GM19463 (cell line): ENCODE results near the gene FAM20C.
"Not testable (repeated sequence)": the region's sequence is repeated elsewhere in the genome, so short reads cannot be mapped to it uniquely, and the experiment has no call there.

ENCODE experiments used
- ATAC-seq: cut with Tn5 transposase; IDR thresholded peaks from one replicate; pipeline ENCODE4 v1.9.1; 2021; ENCODE audit warnings: mild to moderate bottlenecking, moderate library complexity; ENCODE audit not compliant: unreplicated experiment

Gene FAM20C

DNA sequence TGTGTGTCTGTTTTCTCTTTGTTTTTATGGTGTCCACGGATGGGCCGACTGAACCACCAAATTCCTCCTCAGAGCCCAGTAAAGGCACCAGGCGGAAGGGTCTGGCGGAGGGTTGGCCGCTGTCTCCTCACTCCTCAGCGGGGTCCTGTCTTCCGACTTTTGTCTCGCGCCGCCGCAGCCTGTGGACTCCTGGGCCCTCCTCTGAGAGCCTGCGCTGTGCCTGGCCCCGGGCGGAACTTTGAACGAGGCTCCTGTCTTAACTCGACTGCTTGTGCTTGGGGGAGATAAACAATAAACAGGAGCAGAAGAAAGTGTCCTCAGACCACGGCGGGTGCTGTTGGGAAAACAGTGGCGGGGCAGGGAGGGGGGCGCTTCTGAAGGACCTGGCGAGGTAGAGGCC lies 2.2 kb upstream of the FAM20C start:
- ATAC-seq: no peak

DNA sequence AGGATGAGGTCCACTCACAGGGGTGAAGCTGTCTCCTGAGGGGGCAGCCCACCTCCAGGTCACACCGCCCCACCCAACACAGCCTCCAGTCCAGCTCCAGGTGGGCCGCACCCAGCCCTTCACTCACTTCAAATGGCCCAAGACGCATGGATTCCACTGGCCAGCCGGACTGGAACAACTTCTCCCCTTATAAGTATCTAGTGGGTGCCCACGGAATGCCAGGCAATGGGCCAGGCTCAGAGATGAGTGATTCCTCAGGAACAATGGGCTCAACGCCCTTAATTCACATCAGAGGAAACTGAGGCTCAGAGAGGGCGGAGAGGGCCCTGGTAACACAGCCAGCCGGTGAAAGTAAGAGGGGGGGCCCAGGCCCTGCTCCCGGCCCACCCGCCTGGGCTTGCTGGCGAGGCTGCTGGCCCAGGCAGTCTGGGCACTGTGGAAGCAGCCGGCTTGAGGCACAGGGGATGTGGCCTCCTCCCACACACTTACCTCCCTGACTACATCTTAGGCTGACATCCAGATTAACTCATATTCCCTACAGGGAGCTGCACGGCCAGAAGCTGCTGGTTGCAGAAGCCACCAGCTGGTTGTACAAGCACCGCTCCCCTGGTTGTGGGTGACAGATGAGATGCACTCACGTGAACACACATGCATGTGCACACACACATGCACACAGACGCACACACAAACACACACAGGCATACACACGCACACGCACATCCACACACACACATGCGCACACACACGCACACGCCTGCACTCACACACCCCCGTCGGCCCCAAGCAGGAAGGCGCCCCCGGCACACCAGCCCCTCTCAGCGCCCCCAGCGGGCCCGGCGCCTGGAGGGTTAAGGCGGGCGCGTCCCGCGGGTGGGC lies 1.0 kb upstream of the FAM20C start:
- no peak for ATAC-seq

- ATAC-seq: no peak
Observed at GRCh38 chr7:192701-193480, 520 bp downstream of the FAM20C start.

DNA sequence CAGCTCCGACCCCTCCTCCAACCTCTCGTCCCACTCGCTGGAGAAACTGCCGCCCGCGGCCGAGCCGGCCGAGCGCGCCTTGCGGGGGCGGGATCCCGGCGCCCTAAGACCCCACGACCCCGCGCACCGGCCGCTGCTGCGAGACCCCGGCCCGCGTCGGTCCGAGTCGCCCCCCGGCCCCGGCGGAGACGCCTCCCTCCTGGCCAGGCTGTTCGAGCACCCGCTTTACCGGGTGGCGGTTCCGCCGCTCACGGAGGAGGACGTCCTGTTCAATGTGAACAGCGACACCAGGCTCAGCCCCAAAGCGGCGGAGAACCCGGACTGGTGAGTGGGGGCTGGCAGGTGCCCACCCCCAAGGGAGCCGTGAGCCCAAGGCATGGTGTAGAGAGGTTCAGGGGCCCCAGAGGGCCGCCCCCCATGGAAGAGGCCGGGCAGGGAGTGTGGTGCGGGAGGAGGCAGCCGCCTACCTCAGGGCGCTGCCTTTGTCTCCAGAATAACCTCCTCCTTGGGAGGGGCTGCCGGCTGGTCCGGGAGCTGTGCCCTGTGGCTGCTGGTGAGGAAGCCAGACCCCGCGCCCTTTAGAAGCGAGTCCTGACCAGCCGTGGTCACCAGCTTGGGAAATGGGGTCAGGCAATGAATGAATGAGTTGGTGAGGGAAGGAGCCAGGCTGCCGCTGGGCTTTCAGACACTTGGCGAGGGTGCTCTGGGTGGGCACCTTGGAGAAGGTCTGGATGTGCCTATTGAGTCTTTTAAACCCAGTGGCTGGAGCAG lies 1.3 kb downstream of the FAM20C start:
- ATAC-seq: no peak

- no peak for ATAC-seq
Observed at GRCh38 chr7:194252-195009, 2.1 kb downstream of the FAM20C start.

GRCh38 chr7:195010-195829 lies 2.8 kb downstream of the FAM20C start:
- ATAC-seq: no peak

DNA sequence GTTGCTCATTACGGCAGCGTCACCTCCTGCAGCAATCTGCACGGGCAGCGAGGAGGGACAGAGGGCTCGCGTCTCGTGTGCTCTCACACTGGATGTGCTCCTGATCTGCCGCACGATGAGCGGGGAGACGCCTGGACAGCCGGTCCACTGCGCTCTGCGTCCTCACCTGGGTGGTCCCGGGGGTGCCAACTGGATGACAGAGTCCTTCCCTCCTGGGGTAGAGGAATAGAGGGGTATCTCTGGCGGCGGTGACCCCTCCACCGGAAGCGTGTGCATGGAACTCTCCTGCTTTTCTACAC lies 3.4 kb downstream of the FAM20C start:
- no peak for ATAC-seq

GRCh38 chr7:196283-196682 lies 3.9 kb downstream of the FAM20C start:
- no peak for ATAC-seq

GRCh38 chr7:196778-197321 lies 4.5 kb downstream of the FAM20C start:
- no peak for ATAC-seq

- no peak for ATAC-seq
Observed at GRCh38 chr7:197413-198335, 5.3 kb downstream of the FAM20C start.

DNA sequence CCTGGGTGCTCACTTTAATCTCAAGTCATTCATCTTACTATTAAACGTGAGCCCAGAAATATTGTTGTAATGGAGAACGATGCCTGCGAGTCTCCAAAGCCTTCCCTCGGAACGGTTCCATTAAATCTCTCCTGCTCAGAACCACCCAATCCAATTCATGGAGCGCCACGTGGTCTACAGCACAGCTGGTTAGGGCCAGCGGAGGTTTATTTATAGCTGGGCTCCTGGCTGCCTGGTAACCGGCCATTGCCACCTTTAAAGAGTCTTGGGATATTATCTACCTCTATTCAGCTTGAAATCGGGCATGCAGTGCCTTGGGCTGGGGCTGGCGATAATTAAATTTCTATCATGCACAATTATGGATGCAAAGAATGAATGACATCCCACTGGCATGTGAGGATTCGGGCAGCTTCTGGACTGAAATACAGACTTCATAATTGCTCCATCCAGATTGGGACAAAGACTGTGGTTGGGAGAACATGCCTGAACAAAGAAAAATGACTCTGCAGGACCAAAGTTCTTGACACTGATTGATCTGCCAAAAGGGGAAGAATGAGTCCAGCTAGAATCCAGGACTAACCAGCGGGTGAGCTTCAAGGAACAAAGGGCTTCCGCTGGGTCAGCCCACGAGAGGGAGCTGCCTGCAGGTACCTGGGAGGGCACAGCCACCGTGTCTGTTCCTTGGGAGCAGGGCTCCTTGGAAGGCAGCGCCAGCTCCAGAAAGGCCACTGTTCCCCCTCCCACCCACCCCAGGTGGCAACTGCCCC lies 7.3 kb downstream of the FAM20C start:
- ATAC-seq: no peak

- no peak for ATAC-seq
Observed at GRCh38 chr7:200290-200689, 7.9 kb downstream of the FAM20C start.

DNA sequence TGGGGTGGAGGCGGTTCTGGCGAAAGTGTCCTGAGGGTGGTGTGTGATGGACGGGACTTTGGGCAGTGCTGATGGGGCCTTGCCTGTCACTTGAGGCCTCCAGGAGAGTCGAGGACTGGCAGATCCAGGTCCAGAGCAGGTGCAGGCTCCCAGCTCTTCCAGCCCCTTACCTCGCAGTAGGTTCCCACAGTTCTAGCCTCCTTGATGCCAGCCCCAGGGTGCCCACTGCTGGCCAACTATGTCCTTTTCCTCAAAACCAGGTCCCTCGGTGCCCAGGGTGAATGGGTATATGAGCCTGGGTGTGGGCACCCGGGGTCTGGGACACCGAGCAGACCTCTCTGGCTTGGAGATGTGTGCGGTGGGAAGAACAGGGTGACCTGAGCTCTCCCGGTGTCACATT lies 8.3 kb downstream of the FAM20C start:
- no peak for ATAC-seq

DNA sequence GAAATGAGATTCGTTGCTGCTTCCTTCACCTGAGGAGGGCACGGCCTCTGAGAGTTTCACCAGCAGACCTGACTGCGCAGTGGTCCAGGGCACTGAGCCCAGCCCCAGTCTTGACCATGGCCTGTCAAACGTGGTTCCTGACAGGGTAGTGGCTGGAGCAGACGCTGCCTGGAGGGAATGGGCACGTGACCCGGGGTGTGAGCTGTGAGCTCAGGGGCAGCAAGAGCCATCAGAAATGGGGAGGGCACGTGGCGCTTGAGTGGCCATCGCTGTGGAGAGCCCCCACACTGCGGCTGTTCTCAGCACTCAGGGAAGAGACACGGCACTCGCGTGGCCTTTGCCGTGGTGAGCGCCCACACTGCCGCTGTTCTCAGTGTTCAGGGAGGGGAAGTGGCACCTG lies 12.0 kb downstream of the FAM20C start:
- ATAC-seq: no peak

DNA sequence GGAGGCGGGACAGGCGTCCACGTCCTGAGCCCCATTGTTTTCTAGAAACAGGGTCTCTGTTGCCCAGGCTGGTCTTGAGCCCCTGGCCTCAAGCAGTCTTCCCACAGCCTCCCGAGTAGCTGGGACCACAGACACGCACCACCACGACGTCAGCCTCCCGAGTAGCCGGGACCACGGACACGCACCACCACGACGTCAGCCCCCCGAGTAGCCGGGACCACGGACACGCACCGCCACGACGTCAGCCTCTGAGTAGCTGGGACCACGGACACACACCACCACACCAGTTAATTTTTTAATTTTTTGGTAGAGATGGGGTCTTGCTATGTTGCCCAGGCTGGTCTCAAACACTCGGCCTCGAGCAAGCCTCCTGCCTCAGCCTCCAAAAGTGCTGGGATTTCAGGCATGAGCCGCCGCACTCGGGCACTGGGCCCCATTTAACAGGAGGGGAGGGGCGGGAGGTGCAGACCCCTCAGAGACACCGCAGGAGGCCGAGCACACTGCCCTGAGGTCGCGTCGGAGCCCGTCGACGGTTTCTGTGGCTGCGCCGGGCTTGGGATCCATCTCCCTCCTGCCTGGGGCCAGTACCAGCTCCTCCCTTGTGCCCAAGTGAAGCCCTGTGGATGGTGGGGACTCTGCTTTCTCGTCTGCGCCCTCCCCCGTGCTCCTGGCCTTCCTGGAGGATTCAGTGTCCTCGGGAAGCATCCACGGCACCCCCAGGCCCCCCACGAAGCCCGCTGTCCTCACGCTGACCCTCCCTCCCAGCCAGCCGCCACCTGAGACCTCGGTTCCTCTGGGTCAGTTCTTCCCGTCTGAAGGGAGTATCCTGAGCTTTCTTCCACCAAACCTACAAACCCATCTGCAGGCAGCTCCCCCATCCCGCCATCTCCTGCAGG lies 13.0 kb downstream of the FAM20C start:
- no peak for ATAC-seq

- not testable (repeated sequence) for ATAC-seq
Observed at GRCh38 chr7:206351-206750, 14.0 kb downstream of the FAM20C start.
